SK-N-SH treated with all-trans-retinoic acid at 6 μM for 48 hours (cell line): ENCODE data around the gene RAB11FIP2.

Experiments
- GLIS3 ChIP-seq: fragments of 250-450 bp; sonication (Bioruptor Pico); IDR thresholded peaks from 2 replicates; pipeline ENCODE4 v1.5.0; 2020; ENCODE audit warnings: mild to moderate bottlenecking, moderate library complexity
- TF ChIP-seq, protein P1 (sequence below): fragments of 250-450 bp; sonication (Bioruptor Pico); IDR thresholded peaks from 2 replicates; pipeline ENCODE4 v1.8.0; 2020; ENCODE audit warnings: mild to moderate bottlenecking, moderate library complexity, borderline replicate concordance

DNA sequence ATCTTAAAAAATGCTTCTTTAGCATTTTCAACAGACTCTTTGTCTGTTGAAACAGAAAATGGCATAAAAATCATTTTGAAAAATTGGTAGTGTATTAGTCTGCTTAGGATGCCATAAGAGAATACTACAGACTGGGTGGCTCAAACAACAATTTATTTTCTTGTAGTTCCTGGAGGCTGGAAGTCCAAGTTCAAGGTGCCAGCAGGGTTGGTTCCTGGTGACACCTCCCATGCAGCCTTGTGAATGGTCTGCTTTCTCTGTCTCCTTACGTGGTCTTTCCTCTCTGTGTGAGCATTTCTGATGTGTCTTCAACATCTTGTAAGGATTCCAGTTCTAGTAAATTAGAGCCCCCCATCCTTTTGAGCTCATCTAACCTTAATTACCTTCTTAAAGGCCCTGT, 26.1 kb upstream of the RAB11FIP2 start:
- TF ChIP-seq, protein P1, sequence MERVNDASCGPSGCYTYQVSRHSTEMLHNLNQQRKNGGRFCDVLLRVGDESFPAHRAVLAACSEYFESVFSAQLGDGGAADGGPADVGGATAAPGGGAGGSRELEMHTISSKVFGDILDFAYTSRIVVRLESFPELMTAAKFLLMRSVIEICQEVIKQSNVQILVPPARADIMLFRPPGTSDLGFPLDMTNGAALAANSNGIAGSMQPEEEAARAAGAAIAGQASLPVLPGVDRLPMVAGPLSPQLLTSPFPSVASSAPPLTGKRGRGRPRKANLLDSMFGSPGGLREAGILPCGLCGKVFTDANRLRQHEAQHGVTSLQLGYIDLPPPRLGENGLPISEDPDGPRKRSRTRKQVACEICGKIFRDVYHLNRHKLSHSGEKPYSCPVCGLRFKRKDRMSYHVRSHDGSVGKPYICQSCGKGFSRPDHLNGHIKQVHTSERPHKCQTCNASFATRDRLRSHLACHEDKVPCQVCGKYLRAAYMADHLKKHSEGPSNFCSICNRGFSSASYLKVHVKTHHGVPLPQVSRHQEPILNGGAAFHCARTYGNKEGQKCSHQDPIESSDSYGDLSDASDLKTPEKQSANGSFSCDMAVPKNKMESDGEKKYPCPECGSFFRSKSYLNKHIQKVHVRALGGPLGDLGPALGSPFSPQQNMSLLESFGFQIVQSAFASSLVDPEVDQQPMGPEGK (CRISPR knock-in tag) = no peak
- TF ChIP-seq GLIS3 (CRISPR knock-in tag) = no peak
